T-cell (primary cell): ENCODE measurements around the gene RXRA. TPM values are rescaled to one million over a fixed set of nuclear protein-coding genes. Genes with fewer than 3 reads are reported as not detected.

Experiments used
- ATAC-seq, 4 experiments: fragments of 200-7000 bp in 3 of 4; fragments of 150-1000 bp in 1 of 4; cut with Tn5 transposase; replicated peaks in 1 of 4; 1 replicate in 3 of 4; 2 replicates in 1 of 4; pipeline ENCODE4 v1.10.0; 2021; ENCODE audit warnings: moderate library complexity in 3 of 4, mild to moderate bottlenecking in 2 of 4, moderate number of reproducible peaks in 1 of 4
- CTCF ChIA-PET, 2 donors: fragments of 300-600 bp; sonication (Branson Sonifier 250); formaldehyde crosslinking; loops; one replicate each; lab custom pipeline; 2022; ENCODE audit warnings: antibody characterized with exemption in 2 of 2; lab: Charles Lee
- POLR2A ChIA-PET, 2 donors: fragments of 300-600 bp; sonication (Branson Sonifier 250); formaldehyde crosslinking; loops; one replicate each; lab custom pipeline; 2022; ENCODE audit warnings: antibody characterized with exemption in 2 of 2; lab: Charles Lee
- DNase-seq, 35 experiments: peaks; one replicate each; pipeline versions ENCODE4 v3.0.0 to v3.0.0-alpha.2; 2013 to 2023
- H3K27ac ChIP-seq: one replicate; pipeline ENCODE4 v1.5.1; 2013; ENCODE audit warnings: low read length
- H3K27me3 ChIP-seq, 2 experiments: replicated peaks in 1 of 2; 1 replicate in 1 of 2; 2 replicates in 1 of 2; pipeline versions ENCODE4 v1.6.1 to v1.7.0; 2013; ENCODE audit warnings: low read length in 1 of 2, mixed read lengths in 1 of 2; ENCODE audit not compliant: control insufficient read depth in 2 of 2, insufficient read depth in 2 of 2; ENCODE audit errors: extremely low read depth in 1 of 2
- H3K36me3 ChIP-seq, 2 donors: 1 replicate in 1 of 2; 2 replicates in 1 of 2; pipeline versions ENCODE4 v1.6.1 to v1.7.0; 2013; ENCODE audit warnings: low read length in 1 of 2; ENCODE audit not compliant: control insufficient read depth in 2 of 2, insufficient read depth in 1 of 2; ENCODE audit errors: extremely low read depth in 1 of 2
- H3K4me1 ChIP-seq, 2 experiments: 1 replicate in 1 of 2; 2 replicates in 1 of 2; pipeline versions ENCODE4 v1.6.1 to v1.7.0; 2013; ENCODE audit warnings: low read length in 2 of 2, mixed read lengths in 1 of 2; ENCODE audit not compliant: insufficient read depth in 2 of 2, control insufficient read depth in 1 of 2; ENCODE audit errors: extremely low read depth in 1 of 2
- H3K4me3 ChIP-seq, 2 donors: 1 replicate in 1 of 2; 2 replicates in 1 of 2; pipeline versions ENCODE4 v1.5.1 to v1.7.0; 2013; ENCODE audit warnings: mild to moderate bottlenecking in 2 of 2, low read length in 1 of 2, moderate library complexity in 1 of 2; ENCODE audit not compliant: control insufficient read depth in 1 of 2; ENCODE audit errors: extremely low read depth in 1 of 2
- H3K9me3 ChIP-seq: 2 replicates; pipeline ENCODE4 v1.7.0; 2013
- H3K27ac Mint-ChIP-seq, 2 donors: one replicate each; pipeline ENCODE4 v1.8.0; 2020 to 2021; ENCODE audit warnings: mild to moderate bottlenecking in 2 of 2, mixed read lengths in 2 of 2
- H3K27me3 Mint-ChIP-seq, 2 donors: one replicate each; pipeline ENCODE4 v1.8.0; 2021 to 2022; ENCODE audit warnings: mixed read lengths in 2 of 2
- H3K36me3 Mint-ChIP-seq: one replicate; pipeline ENCODE4 v1.8.0; 2021; ENCODE audit warnings: mixed read lengths
- H3K4me1 Mint-ChIP-seq, 3 donors: one replicate each; pipeline ENCODE4 v1.8.0; 2020 to 2022; ENCODE audit warnings: mixed read lengths in 3 of 3, mild to moderate bottlenecking in 1 of 3
- H3K4me3 Mint-ChIP-seq, 3 donors: one replicate each; pipeline ENCODE4 v1.8.0; 2020 to 2022; ENCODE audit warnings: mild to moderate bottlenecking in 3 of 3, mixed read lengths in 3 of 3, moderate library complexity in 3 of 3
- H3K9me3 Mint-ChIP-seq, 3 donors: one replicate each; pipeline ENCODE4 v1.8.0; 2020 to 2022; ENCODE audit warnings: mixed read lengths in 3 of 3
- WGBS: methylation state at CpG from one replicate; pipeline ENCODE4 v1.1.5; 2013; ENCODE audit warnings: missing lambda C conversion rate; ENCODE audit not compliant: insufficient coverage; 5-methylcytosine and 5-hydroxymethylcytosine counted together
- total RNA-seq, 35 experiments: library from RNA in 6 of 35; stranded (reverse) in 6 of 35; fragments of 120-200 nt in 1 of 35; gene quantifications; one replicate each; pipeline versions ENCODE4 v1.2.1 to v1.2.4 and lab custom pipeline; 2013 to 2026

RXRA gene
- total RNA-seq, 5 donors from 2014 or later (not counting 1 experiment from before 2014, with no cell fraction given): 5.6 to 17.7 (median 14.5) TPM

GRCh38 chr9:134348404-134349155 is 22.3 kb downstream of the RXRA start:
- Histone ChIP-seq H3K27ac (no peak overlapping the region), H3K9me3 (no peaks in the 10 kb centered on the region), H3K4me3 (no peak overlapping the region), H3K4me1 (peaks cover 0 to 18% of the 10 kb centered on the region in 2 experiments), H3K36me3 (no peaks in the 10 kb centered on the region), H3K27me3 (peaks cover 0 to 7% of the 10 kb centered on the region in 2 experiments)
- H3K27me3 Mint-ChIP-seq: no peaks in the 10 kb centered on the region
- WGBS: 86% methylated on average over 29 of the region's 30 CpGs
- H3K4me3 Mint-ChIP-seq: no peak overlapping the region
- no peaks in the 10 kb centered on the region for H3K9me3 Mint-ChIP-seq
- POLR2A ChIA-PET: no interaction called here
- H3K36me3 Mint-ChIP-seq: no peaks in the 10 kb centered on the region
- CTCF ChIA-PET: no interaction called here
- peaks cover 8 to 13% (median 12%) of the 10 kb centered on the region in 3 donors for H3K4me1 Mint-ChIP-seq
- H3K27ac Mint-ChIP-seq: no peak overlapping the region
- no peak for DNase-seq
- no peak for ATAC-seq

GRCh38 chr9:134349936-134350335 is 23.7 kb downstream of the RXRA start:
- H3K9me3 Mint-ChIP-seq: no peaks in the 10 kb centered on the region
- H3K4me1 Mint-ChIP-seq: peaks cover 0 to 2% (median under 1%) of the 10 kb centered on the region in 3 donors
- Histone ChIP-seq H3K36me3 (no peaks in the 10 kb centered on the region), H3K4me3 (no peak overlapping the region), H3K9me3 (no peaks in the 10 kb centered on the region), H3K27me3 (peaks cover 0 to 2% of the 10 kb centered on the region in 2 experiments), H3K4me1 (peaks cover 0 to 5% of the 10 kb centered on the region in 2 experiments), H3K27ac (no peak overlapping the region)
- H3K27me3 Mint-ChIP-seq: no peaks in the 10 kb centered on the region
- ChIA-PET CTCF (no interaction called here), POLR2A (no interaction called here)
- no peak overlapping the region for H3K27ac Mint-ChIP-seq
- H3K36me3 Mint-ChIP-seq: no peaks in the 10 kb centered on the region
- ATAC-seq: no peak
- no peak overlapping the region for H3K4me3 Mint-ChIP-seq
- no peak for DNase-seq
- WGBS: 91% methylated on average over 9 of the region's 9 CpGs

DNA sequence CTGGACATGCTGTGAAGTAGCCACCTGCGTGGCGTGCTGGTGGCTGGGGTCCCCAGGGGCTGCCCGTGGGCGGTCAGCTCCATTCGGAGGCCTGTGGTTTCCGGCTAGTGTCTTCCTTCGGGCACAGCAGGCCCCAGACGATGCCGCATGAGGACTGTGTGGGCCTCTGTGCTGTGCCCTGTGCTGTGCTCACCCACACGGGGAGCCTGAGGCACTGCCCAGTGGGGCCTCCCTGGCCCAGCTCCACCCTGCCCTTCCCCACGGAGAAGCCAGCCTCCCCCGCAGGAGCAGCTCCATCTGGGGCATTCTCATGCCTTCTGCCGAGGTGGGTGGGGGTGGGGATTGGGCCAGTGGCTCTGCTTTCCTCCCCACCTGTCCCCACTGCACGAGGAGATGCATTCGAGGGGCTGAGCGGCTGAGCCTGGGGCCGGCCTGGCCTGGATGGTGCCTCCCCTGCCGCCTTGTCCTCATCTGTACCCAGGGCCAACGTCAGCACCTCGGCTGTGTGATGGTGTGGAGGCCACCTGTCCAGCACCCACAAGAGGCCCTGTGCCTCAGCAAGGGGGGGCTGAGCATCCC is 24.2 kb downstream of the RXRA start:
- no peak for DNase-seq
- no peaks in the 10 kb centered on the region for H3K36me3 ChIP-seq
- Mint-ChIP-seq H3K4me3 (no peak overlapping the region), H3K36me3 (no peaks in the 10 kb centered on the region), H3K4me1 (peaks cover 0 to 2% (median 0%) of the 10 kb centered on the region in 3 donors), H3K9me3 (no peaks in the 10 kb centered on the region), H3K27ac (no peak overlapping the region), H3K27me3 (no peaks in the 10 kb centered on the region)
- peaks cover 0 to 2% of the 10 kb centered on the region in 2 experiments for H3K27me3 ChIP-seq
- no peak for ATAC-seq
- no peaks in the 10 kb centered on the region for H3K4me1 ChIP-seq
- no peak overlapping the region for H3K27ac ChIP-seq
- ChIA-PET CTCF (no interaction called here), POLR2A (no interaction called here)
- no peak overlapping the region for H3K4me3 ChIP-seq
- no peaks in the 10 kb centered on the region for H3K9me3 ChIP-seq
- WGBS: 85% methylated on average over 16 of the region's 20 CpGs

- Histone ChIP-seq H3K4me1 (no peaks in the 10 kb centered on the region), H3K9me3 (no peaks in the 10 kb centered on the region), H3K27me3 (no peaks in the 10 kb centered on the region), H3K4me3 (no peak overlapping the region), H3K27ac (no peak overlapping the region), H3K36me3 (no peaks in the 10 kb centered on the region)
- ATAC-seq: no peak
- POLR2A ChIA-PET: no interaction called here
- Mint-ChIP-seq H3K27me3 (no peaks in the 10 kb centered on the region), H3K27ac (no peak overlapping the region), H3K9me3 (no peaks in the 10 kb centered on the region), H3K36me3 (no peaks in the 10 kb centered on the region), H3K4me3 (no peak overlapping the region), H3K4me1 (peaks cover 0 to 2% (median 0%) of the 10 kb centered on the region in 3 donors)
- no peak for DNase-seq
- CTCF ChIA-PET: interaction anchor here in 1 of 2 donors (0.6 kb wide), 1 partner anchor 63 kb away, joined by 3 read pairs; no protein-coding TSS in a partner anchor
- WGBS: 95% methylated on average over 23 of the region's 29 CpGs
These were observed 25.4 kb downstream of the RXRA start for GRCh38 chr9:134351606-134352176.

GRCh38 chr9:134352247-134352933 is 26.1 kb downstream of the RXRA start:
- H3K27ac Mint-ChIP-seq: no peak overlapping the region
- CTCF ChIA-PET: interaction anchor here in 1 of 2 donors (0.6 kb wide), 1 partner anchor 64 kb away, joined by 3 read pairs; no protein-coding TSS in a partner anchor

DNA sequence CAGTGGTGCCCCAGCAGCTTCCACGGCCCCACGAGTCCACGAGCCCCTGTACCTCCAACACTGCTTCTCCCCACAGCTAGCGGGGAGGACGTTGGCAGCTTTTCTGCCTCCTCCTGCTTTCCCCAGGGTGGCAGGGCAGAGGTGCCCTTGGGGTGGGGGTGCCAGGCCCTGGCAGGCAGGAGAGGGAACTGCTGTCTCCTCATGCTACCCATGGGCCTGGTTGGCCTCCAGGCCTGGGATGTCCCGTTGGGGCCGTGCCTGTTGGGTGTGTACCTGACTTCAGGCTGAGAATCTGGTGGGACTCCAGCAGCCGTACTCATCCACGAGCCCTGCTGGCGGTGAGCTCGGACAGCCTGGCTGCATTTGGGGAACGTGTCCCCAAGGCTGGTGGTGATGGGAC is 27.3 kb downstream of the RXRA start:
- DNase-seq (no peak), ATAC-seq (no peak)
- 93% methylated on average over 8 of the region's 12 CpGs for WGBS
- H3K4me3 Mint-ChIP-seq: no peak overlapping the region
- no peak overlapping the region for H3K27ac ChIP-seq
- ChIA-PET POLR2A (no interaction called here), CTCF (interaction anchor here in 1 of 2 donors (0.7 kb wide), 1 partner anchor 53 kb away, joined by 3 read pairs; no protein-coding TSS in a partner anchor)
- H3K9me3 ChIP-seq: no peaks in the 10 kb centered on the region
- no peaks in the 10 kb centered on the region for H3K9me3 Mint-ChIP-seq
- H3K4me1 ChIP-seq: no peaks in the 10 kb centered on the region
- H3K4me3 ChIP-seq: no peak overlapping the region
- no peaks in the 10 kb centered on the region for H3K36me3 Mint-ChIP-seq
- no peak overlapping the region for H3K27ac Mint-ChIP-seq
- H3K36me3 ChIP-seq: no peaks in the 10 kb centered on the region
- no peaks in the 10 kb centered on the region for H3K27me3 Mint-ChIP-seq
- H3K27me3 ChIP-seq: no peaks in the 10 kb centered on the region
- peaks cover 0 to 2% (median 0%) of the 10 kb centered on the region in 3 donors for H3K4me1 Mint-ChIP-seq

More at GRCh38 chr9:134352247-134352933, 26.1 kb downstream of the RXRA start:
- Histone ChIP-seq H3K9me3 (no peaks in the 10 kb centered on the region), H3K27me3 (no peaks in the 10 kb centered on the region), H3K36me3 (no peaks in the 10 kb centered on the region), H3K4me1 (no peaks in the 10 kb centered on the region), H3K4me3 (no peak overlapping the region), H3K27ac (no peak overlapping the region)
- Mint-ChIP-seq H3K27me3 (no peaks in the 10 kb centered on the region), H3K9me3 (no peaks in the 10 kb centered on the region), H3K4me3 (no peak overlapping the region), H3K36me3 (no peaks in the 10 kb centered on the region), H3K4me1 (peaks cover 0 to 2% (median 0%) of the 10 kb centered on the region in 3 donors)
- 83% methylated on average over 17 of the region's 18 CpGs for WGBS
- ATAC-seq: no peak
- DNase-seq: no peak
- POLR2A ChIA-PET: no interaction called here
